Osteocyte (in vitro differentiated cells): ENCODE data around the gene SERPINI1. TPM values are rescaled to one million over a fixed set of nuclear protein-coding genes. Genes with fewer than 3 reads are reported as not detected.

Source experiments
- DNase-seq: peaks from one replicate; pipeline ENCODE4 v3.0.0; 2021; ENCODE audit warnings: mixed read lengths; ENCODE audit not compliant: unreplicated experiment; ENCODE audit errors: extremely low spot score
- H3K27ac Mint-ChIP-seq: one replicate; pipeline ENCODE4 v1.8.0; 2021; ENCODE audit warnings: mild to moderate bottlenecking, mixed read lengths; ENCODE audit not compliant: unreplicated experiment
- H3K27me3 Mint-ChIP-seq: one replicate; pipeline ENCODE4 v1.8.0; 2021; ENCODE audit warnings: mixed read lengths; ENCODE audit not compliant: unreplicated experiment
- H3K36me3 Mint-ChIP-seq: one replicate; pipeline ENCODE4 v1.8.0; 2021; ENCODE audit warnings: mixed read lengths; ENCODE audit not compliant: unreplicated experiment
- H3K4me1 Mint-ChIP-seq: one replicate; pipeline ENCODE4 v1.8.0; 2021; ENCODE audit warnings: mixed read lengths; ENCODE audit not compliant: unreplicated experiment
- H3K4me3 Mint-ChIP-seq: one replicate; pipeline ENCODE4 v1.8.0; 2021; ENCODE audit warnings: mild to moderate bottlenecking, moderate library complexity, mixed read lengths; ENCODE audit not compliant: unreplicated experiment
- H3K9me3 Mint-ChIP-seq: one replicate; pipeline ENCODE4 v1.8.0; 2021; ENCODE audit warnings: mixed read lengths; ENCODE audit not compliant: unreplicated experiment
- CTCF ChIP-seq: fragments of 200-600 bp; sonication (generic); IDR thresholded peaks from 2 replicates; pipeline ENCODE4 v1.5.0; 2021; ENCODE audit warnings: antibody characterized with exemption, mild to moderate bottlenecking, moderate library complexity
- total RNA-seq: library from RNA; stranded (reverse); gene quantifications from 2 replicates; pipeline ENCODE4 v1.2.1, GENCODE V29; 2021

The SERPINI1 gene
- total RNA-seq, 1 donor from 2014 or later, result 0.35 TPM

GRCh38 chr3:167712445-167712844, 23.1 kb upstream of the SERPINI1 start:
- no peak overlapping the region for H3K4me3 Mint-ChIP-seq
- H3K27me3 Mint-ChIP-seq, result no peaks in the 10 kb centered on the region
- H3K9me3 Mint-ChIP-seq, result peaks cover 5% of the 10 kb centered on the region
- DNase-seq, result no peak
- H3K4me1 Mint-ChIP-seq, result no peaks in the 10 kb centered on the region
- no peak for TF ChIP-seq CTCF
- H3K36me3 Mint-ChIP-seq, result peaks cover 38% of the 10 kb centered on the region
- no peak overlapping the region for H3K27ac Mint-ChIP-seq

GRCh38 chr3:167714871-167715270, 20.6 kb upstream of the SERPINI1 start:
- no peak for TF ChIP-seq CTCF
- Mint-ChIP-seq H3K36me3 (peaks cover 46% of the 10 kb centered on the region), H3K9me3 (peaks cover 5% of the 10 kb centered on the region), H3K27ac (no peak overlapping the region), H3K4me3 (no peak overlapping the region), H3K27me3 (no peaks in the 10 kb centered on the region), H3K4me1 (no peaks in the 10 kb centered on the region)
- DNase-seq, result no peak

- Mint-ChIP-seq H3K36me3 (peaks cover 40% of the 10 kb centered on the region), H3K27me3 (no peaks in the 10 kb centered on the region)
- DNase-seq, result no peak
These were observed 18.6 kb upstream of the SERPINI1 start for GRCh38 chr3:167716920-167717319.

GRCh38 chr3:167718582-167718981, 16.9 kb upstream of the SERPINI1 start:
- H3K36me3 Mint-ChIP-seq, result peaks cover 39% of the 10 kb centered on the region
- no peak for DNase-seq

More at GRCh38 chr3:167716920-167717319, 18.6 kb upstream of the SERPINI1 start:
- no peak overlapping the region for H3K27ac Mint-ChIP-seq
- no peak for TF ChIP-seq CTCF
- H3K4me1 Mint-ChIP-seq, result no peaks in the 10 kb centered on the region
- peaks cover 4% of the 10 kb centered on the region for H3K9me3 Mint-ChIP-seq
- no peak overlapping the region for H3K4me3 Mint-ChIP-seq

GRCh38 chr3:167723025-167723512, 12.5 kb upstream of the SERPINI1 start:
- Mint-ChIP-seq H3K27ac (no peak overlapping the region), H3K4me1 (peaks cover under 1% of the 10 kb centered on the region), H3K9me3 (no peaks in the 10 kb centered on the region), H3K36me3 (peaks cover 15% of the 10 kb centered on the region), H3K27me3 (no peaks in the 10 kb centered on the region), H3K4me3 (no peak overlapping the region)
- no peak for DNase-seq
- TF ChIP-seq CTCF, result no peak

More at GRCh38 chr3:167718582-167718981, 16.9 kb upstream of the SERPINI1 start:
- no peak for TF ChIP-seq CTCF
- H3K4me1 Mint-ChIP-seq, result no peaks in the 10 kb centered on the region
- H3K27ac Mint-ChIP-seq, result no peak overlapping the region
- no peaks in the 10 kb centered on the region for H3K9me3 Mint-ChIP-seq
- no peak overlapping the region for H3K4me3 Mint-ChIP-seq
- H3K27me3 Mint-ChIP-seq, result no peaks in the 10 kb centered on the region
